ENCODE measurements around the gene FBXO30.

DNA sequence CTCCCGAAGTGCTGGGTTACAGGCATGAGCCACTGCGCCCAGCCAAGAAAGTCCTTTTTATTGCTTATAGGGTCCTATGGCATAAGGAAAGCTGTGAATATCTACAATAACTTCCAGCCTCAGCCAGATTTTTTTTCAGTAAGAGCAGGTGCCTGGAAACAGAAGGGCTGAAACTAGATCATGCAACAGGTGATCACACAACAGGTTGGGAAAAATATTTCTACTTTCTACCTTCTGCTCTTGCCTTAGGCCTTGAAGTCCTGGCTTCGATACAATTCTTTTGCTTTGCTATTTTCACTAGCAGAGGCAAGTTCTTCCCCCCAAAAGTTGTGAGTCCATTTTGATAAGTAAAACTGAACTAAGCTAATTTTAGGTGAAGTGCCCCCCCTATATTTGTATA, 9.7 kb upstream of the FBXO30 start:
- TF ChIP-seq, protein P1, sequence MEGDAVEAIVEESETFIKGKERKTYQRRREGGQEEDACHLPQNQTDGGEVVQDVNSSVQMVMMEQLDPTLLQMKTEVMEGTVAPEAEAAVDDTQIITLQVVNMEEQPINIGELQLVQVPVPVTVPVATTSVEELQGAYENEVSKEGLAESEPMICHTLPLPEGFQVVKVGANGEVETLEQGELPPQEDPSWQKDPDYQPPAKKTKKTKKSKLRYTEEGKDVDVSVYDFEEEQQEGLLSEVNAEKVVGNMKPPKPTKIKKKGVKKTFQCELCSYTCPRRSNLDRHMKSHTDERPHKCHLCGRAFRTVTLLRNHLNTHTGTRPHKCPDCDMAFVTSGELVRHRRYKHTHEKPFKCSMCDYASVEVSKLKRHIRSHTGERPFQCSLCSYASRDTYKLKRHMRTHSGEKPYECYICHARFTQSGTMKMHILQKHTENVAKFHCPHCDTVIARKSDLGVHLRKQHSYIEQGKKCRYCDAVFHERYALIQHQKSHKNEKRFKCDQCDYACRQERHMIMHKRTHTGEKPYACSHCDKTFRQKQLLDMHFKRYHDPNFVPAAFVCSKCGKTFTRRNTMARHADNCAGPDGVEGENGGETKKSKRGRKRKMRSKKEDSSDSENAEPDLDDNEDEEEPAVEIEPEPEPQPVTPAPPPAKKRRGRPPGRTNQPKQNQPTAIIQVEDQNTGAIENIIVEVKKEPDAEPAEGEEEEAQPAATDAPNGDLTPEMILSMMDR (IDR thresholded peaks at IDR 0.05), result no peak
- no peak for TF ChIP-seq EP300 (IDR thresholded peaks at IDR 0.05)

All from upper lobe of left lung (tissue), 4 donors.